Measurements from ENCODE around the gene TICAM2. TPM values are rescaled to one million over a fixed set of nuclear protein-coding genes. Genes with fewer than 3 reads are reported as not detected.

Gene TICAM2
- polyA plus RNA-seq, 4 donors = 1.7 to 8.0 (median 2.7) TPM

DNA sequence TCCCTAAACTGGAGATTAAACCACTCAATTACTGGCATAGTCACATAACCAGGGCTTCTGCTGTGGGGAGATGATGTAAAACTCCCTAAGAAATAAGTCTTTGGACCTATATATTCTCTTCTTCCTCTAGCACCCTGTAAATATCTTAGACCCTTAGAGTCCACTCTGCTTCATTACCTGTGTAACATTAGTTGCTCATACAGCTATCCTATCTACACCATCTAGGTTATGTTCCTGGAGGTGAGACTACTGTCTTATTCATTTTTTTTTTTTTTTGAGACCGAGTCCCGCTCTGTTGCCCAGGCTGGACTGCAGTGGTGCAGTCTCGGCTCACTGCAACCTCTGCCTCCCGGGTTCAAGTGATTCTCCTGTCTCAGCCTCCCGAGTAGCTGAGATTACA is 9.6 kb upstream of the TICAM2 start:
- DNase-seq (ENCODE audit: low read depth in 4 of 4, low spot score in 3 of 4) = no peak

DNA sequence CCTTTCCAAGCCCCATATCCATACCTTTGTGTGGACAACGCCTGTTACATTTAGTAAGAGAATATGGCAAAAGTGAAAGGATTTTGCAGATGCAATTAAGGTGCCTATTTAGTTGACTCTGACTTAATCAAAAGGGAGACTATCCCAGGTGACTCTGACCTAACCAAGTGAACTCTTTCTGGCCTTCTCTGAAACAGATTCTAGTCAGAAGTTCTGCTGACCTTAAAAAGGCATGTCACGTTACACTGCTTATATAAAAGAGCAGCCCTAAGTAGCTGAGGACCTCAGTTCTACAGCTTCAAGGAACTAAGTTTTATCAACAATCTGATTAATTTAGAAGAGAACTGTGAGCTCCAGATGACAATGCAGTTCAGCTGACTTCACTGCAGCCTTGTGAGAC is 5.7 kb upstream of the TICAM2 start:
- no peak for DNase-seq (ENCODE audit: low read depth in 4 of 4, low spot score in 3 of 4)

DNA sequence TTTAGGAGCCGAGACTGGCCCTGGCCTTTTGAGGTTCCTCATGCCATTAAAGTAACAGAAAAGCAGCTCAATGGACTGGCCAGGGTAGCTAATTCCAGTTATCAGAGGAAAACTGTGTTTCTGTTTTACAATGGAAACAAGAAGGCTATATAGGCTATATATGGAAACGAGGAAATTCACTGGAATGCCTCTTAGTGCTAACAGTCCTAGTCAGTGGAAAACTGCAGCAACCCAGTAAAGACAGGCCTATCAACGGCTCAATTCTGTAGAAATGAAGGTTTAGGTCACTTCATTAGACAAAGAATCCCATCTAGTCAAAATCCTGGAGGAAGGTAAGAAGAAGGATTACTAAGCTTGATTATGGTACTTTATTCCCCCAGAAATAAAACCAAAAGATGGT is 3.2 kb upstream of the TICAM2 start:
- no peak for DNase-seq (ENCODE audit: low read depth in 4 of 4, low spot score in 3 of 4)

DNA sequence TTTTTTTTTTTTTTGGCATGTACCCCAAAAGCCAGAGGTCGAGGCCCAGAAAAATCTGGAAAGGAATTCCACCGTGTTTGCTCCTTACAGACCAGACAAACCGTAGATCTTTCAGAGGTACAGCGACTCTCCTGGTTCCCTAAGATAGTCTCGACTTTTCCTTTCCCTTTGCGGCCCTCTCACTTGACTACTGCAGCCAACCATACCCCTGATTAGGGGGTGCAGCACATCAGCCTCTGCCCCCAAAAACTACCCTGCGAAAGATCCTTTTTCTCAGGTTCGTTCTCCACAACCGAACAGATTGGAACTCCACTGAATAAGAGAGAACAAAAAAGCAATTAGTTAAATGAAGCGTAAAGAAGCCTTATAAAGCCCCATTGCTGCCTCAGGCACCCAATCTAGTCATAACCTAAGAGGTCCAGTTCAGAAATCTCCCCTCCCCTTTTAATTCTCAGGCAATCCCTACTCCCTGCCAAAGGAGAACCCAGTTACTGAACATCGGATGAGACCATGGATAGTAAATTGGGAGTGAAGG is 379 bp upstream of the TICAM2 start:
- DNase-seq (ENCODE audit: low read depth in 4 of 4, low spot score in 3 of 4) = no peak

DNA sequence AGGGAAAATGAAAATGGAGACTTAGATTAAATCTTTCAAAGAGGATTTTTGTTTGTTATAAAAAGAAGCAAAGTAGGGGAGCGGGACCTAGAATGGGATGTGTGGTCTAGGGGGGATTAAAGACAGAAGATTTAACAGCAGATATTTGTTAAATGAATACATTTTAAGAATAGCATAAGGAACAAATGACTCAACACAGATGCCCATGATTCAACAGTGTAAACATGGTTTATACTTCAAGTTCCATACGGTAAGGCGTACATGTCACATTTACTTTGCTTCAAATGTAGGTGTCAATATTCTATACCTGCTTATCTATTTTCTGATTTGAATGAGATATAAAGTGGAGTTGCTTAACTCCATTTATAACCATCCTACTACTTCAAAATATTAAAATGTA is 1.5 kb downstream of the TICAM2 start:
- DNase-seq (ENCODE audit: low read depth in 4 of 4, low spot score in 3 of 4) = no peak

DNA sequence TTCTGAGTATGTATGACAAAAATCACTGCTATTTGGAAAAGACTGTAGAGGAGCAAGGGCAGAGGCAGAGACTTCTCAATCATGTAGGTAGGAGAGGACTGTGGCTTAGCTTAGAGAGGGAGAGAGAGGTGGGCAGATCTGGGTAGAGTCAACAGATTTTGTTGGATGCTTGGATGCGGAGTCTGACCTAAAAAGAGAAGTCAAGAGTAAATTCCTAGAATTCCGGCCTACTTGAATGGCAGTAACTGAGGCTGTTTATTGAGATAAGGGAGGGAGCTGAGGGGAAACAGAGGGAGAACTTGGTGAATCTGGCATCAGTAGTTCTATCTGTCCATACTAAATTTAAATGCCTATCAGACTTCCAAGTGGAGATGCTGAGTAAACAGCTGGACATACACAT is 2.4 kb downstream of the TICAM2 start:
- no peak for DNase-seq (ENCODE audit: low read depth in 4 of 4, low spot score in 3 of 4)

DNA sequence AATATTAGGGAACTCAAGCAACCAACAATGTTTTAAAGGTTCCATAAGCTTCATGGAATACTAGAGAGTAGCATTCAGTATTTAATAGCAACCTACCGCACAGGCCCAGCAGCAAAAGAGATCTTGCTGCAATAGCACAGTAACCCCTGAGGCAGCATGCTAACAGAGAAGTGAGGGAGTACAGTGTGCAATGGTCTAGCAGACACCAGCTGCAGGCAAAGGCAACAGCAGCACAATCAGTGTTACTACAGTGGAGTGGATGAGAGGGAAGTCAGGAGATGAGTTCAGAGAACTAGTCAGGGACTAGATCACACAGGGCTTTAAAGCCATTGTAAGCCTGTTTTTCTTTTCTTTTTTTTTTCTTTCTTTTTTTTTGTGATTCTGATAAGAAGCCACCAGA is 2.8 kb downstream of the TICAM2 start:
- no peak for DNase-seq (ENCODE audit: low read depth in 4 of 4, low spot score in 3 of 4)

DNA sequence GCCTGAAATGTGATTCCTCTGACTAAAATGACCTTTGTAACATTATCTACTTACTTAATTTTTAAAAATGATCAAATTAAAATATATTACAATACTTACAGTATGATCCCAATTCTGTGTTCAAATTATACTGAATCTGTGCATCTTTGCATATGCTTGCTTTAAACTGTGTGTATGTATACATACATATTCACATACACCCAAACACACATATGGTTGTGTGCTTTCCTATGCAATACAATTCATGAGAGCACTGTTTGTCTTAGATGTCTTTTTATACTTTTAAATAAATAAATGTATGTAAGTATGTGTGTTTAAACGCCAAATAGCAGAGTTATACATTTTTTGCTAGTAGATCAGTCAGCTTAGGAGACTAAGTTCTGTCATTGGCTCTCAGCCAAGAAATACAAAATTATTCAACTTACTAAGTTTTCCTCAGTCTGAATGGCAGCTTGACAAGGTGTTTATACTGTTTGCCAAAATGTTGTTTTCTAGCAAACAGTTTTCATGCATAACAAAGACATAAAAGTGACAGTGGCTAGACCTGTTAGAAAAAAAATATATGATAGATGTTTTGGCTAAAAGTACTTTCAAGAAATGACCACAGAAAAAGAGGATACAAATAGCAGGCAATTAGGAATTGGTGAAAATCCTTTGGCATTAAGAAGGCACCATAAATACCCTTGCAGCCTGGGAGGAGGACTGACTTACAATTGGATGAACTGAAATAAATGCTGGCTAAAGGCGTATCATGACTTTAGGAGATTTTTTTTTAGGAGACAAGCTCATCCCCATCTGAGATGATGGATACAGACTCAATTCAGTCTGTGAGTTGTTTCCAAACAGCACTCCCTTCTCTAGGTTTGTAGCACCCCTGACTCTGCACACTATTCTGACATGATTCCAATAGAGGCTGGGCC is 7.9 kb downstream of the TICAM2 start:
- no peak for DNase-seq (ENCODE audit: low read depth in 4 of 4, low spot score in 3 of 4)

DNA sequence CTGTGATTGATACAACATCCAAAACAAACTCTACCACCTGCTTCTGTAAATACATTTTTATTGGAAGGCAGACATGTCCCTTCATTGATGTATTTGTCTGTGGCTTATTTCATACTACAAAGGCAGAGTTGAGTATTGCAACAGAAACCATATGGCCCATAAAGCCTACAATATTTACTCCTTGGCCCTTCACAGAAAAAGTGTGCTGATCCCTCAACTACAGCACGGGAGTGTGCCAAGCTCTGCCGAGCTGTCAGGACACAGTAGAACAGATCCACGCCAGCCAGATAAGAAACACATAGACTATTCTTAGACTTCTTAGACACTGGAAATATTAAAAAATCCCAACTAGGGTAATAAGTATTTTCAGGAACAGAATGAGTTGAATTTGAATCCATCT is 13.2 kb downstream of the TICAM2 start:
- no peak for DNase-seq (ENCODE audit: low read depth in 4 of 4, low spot score in 3 of 4)

DNA sequence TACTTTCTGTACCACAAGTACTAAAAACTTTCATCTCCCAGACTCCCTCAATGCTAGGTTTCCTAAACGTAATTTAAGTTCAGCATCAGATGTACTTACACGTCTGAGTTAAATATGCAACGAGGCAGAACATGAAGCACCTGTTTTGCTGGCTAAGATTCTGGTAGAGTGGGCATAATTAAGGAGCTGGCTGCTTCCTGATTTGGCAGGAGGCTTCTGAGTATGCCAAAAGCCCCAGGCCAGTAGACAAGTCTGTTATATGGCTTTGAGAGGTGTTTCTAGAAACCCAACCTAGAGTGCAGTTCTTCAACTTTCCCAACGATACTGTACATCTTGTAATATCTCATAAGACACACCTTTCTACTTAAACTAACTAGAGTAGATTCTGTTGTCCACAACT is 13.6 kb downstream of the TICAM2 start:
- DNase-seq (ENCODE audit: low read depth in 4 of 4, low spot score in 3 of 4) = no peak

DNA sequence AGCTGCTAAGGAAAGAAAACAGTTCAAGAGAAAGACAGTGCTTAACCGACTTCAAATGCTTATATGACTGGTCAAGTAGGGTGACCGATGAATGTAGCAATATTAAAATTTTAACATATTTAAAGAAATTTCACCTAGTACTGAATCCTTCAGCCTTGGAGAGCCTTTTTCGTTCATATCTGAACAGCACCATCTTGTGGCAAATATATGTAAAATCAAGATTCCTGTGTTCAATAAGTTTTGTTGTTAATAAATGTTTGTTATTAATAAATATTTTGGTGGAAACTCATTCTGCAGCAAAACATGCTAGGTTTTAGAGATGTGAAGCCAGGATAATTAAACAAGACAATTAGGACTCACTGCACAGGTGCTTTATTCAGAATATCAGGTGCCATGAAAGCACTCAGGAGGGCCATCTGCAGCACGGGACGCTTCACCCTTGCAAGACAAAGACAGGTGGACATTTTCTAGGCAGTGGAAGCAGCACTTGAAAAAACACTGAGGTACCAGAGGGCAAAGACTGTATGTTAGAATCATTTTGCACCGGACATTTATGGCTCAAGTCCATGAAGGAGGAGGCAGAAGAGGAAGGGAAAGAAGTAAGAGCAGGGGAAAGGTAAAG is 15.6 kb downstream of the TICAM2 start:
- no peak for DNase-seq (ENCODE audit: low read depth in 4 of 4, low spot score in 3 of 4)

DNA sequence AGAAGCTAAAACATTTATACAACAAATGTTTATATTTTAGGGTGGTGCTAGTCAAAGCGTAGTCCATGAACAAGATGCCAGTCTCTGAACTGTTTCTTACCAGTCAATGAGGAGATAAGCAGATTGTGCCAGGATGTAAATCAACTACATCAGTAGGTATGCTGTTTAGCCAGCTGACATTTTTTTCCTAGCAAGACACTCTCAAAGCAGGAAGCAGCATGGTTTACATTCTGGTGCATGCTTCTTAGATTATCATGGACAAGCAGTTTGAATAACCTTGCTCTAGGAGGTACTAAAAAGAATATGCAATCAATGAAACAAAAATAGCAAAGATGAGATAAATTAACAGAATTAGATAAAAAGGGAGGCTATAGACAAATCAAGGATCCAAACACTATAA is 17.0 kb downstream of the TICAM2 start:
- no peak for DNase-seq (ENCODE audit: low read depth in 4 of 4, low spot score in 3 of 4)

DNA sequence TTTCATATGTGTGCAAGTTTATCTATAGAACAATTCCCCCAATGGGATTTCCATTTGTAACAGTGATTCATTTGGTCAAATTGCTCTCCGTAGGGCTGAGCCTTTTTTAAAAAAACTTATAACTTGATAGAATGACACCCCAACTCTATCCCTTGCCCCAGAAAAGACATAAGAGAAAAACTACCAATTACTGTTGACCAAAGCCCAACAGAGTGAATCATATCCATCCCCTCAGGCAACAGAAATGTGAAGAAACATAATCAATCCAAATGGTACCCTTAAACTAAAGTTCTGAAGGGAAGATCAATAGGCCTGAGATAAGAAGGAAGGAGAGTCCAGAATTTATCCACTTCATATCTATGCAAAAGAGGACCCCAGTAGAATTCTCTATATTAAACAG is 17.8 kb downstream of the TICAM2 start:
- no peak for DNase-seq (ENCODE audit: low read depth in 4 of 4, low spot score in 3 of 4)

DNA sequence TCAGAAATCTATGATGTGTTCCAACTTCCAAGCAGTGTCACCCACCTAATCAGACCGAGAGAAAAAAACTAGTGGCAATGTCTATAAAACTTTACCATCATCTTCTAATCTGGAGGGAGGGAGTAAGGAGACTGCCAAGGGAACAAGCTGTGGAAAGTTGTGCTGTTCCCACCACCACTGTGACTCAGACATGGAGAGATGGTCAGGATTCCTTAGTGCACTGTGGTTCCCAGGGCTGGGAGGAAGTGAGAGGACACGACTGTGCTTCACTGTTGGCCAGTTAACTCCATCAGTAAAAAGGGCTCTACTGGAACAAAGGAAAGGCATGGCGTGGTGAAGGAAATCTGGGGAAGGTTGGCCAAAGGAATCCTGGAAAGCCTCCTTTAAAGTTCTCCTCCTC is 18.8 kb downstream of the TICAM2 start:
- DNase-seq (ENCODE audit: low read depth in 4 of 4, low spot score in 3 of 4) = no peak

DNA sequence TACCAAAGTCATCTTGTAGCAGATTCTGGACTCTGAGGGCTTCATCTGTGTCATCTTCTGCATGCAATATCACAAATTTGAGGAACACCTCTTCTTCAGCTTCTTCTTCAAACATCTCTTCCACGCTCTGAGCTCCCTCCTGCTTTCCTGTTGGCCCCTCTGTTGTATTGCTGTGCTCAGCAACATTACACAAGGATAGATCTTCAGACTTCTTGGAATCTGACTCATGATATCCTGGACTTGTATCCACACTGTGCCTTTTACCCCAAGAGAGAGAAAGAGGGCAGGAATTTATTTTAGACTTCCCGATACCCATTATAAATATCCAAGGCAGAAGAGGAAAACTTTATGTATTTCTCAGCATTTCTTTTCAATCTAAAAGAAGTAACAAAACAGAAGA is 21.3 kb downstream of the TICAM2 start:
- no peak for DNase-seq (ENCODE audit: low read depth in 4 of 4, low spot score in 3 of 4)

DNA sequence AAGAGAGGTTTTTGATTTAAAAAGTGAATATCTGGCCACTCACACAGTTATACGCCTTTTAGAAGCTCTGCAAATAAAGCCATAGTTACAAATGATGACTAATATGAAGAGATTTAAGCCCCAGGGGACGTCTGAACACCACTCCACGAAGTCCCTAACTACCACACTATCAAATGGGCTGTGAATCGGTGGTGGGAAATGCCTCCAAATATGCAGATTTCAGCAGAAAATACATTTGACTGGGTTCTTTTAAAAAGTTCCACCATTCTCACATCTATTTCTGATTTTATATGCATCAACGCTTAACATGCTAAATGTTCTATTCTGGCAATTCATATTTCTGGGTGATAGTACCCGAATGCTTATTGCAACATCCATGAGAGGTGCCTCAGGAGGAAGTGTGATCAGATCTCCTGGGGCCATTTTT is 22.5 kb downstream of the TICAM2 start:
- DNase-seq (ENCODE audit: low read depth in 4 of 4, low spot score in 3 of 4) = no peak

DNA sequence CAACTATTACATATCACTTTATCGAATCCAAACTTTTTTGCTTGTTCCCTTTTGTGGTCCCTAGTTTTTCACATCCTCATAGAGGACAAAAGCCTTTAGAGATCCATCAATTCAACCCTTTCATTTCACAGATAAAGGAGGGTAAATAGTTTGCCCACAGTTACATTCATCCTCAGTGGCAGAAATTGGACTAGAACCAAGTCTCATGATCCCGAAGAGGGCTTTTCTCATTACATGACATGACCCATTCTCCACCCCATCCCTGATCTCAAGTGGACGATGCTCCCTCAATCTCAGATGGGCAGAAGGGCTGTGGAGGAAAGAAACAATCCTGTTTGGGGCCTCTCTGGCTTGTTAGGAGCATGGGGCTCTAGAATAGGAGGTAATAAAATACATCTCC is 23.1 kb downstream of the TICAM2 start:
- no peak for DNase-seq (ENCODE audit: low read depth in 4 of 4, low spot score in 3 of 4)

DNA sequence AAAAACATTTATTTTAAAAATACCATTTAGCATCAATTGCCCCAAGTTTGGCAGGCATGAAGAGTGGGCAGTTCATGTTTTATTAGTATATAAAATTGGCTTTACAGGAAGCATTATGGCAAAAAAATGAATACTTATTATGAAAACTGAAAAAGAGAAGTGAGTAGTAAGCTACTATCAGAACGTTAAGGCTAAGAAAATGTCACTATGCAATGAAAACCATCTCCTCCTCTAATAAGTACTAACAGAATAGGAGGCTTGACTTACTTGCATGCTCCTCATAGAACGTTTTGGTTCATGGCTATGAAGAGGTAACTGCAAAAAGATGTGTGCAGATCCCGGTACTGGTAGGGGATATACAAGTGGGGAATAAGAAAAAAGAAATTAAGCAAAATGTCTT is 23.6 kb downstream of the TICAM2 start:
- DNase-seq (ENCODE audit: low read depth in 4 of 4, low spot score in 3 of 4) = no peak

DNA sequence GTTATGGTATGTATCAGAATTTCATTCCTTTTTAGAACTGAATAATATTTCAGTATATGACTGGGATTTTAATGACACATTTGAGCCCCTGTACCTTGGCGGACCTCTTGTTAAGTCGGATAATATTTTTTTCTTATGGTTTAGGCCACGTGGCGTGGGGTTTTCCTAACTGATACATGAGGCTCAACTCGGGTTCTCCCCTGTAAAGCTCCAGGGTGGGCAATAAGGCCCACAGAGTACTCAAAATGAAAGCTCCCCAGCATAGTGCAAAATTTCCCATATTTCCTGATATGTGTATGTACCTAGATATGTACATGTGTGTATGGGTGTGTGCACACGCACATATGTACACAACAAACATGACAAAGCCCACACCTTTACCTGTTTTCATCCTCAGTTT is 24.5 kb downstream of the TICAM2 start:
- no peak for DNase-seq (ENCODE audit: low read depth in 4 of 4, low spot score in 3 of 4)

DNA sequence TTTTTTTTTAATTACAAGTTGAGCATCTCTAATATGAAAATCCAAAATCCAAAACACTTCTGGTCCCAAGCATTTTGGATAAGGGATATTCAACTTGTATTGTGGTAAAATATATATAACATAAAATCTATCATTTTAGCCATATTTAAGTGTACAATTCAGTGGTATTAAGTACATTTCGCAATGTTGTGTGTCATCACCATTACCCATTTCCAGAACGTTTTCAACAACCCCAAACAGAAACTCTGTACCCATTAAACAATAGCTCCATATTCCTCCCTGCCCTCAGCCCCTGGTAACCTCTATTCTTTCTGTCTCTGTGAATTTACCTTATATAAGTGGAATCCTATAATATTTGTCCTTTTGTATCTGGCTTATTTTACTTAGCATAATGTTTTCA is 24.9 kb downstream of the TICAM2 start:
- DNase-seq (ENCODE audit: low read depth in 4 of 4, low spot score in 3 of 4) = no peak

DNA sequence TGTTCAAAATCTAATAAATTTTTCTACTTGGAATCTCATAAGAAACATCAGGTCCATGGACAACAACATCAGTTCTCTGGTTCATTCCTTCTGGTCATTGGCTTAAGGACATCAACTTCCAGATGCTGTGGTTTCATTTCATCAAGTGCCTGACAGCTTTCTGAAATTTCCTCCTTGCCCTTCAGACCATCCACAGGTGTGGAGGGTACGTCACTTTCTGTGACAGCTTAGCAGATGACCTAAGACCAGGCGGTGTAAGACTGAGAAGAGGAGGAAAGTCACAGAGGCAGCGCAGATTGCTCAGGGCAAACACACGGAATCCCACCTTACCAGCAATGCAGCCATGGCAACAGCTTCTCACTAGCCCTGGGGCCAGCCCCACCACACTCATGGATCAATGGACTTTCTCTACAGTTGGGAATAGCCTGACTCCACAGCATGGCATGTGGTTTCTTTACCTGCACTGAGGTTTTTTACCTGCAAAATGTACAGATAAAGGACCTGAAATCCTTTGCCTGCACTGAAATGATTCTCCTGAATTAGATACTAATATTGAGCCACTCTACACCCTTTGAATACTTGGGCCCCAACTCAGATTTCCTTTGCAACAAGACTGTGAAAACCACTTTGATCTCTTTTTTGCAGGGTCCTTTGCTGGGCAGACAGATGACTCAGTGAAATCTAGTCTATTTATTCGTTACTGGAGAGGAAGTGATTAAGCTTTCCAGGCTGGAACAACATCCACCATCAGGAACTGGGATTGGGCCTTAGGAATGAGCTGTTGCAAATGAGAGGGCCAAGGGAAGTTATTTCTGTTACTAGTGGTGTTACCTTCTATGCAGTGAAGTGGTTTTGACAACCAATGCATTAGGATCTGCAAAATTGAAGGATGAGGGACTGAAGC is 26.9 kb downstream of the TICAM2 start:
- no peak for DNase-seq (ENCODE audit: low read depth in 4 of 4, low spot score in 3 of 4)

All from left renal pelvis (tissue), 4 donors.